Measurements from ENCODE around the gene STUB1.

Gene STUB1

DNA sequence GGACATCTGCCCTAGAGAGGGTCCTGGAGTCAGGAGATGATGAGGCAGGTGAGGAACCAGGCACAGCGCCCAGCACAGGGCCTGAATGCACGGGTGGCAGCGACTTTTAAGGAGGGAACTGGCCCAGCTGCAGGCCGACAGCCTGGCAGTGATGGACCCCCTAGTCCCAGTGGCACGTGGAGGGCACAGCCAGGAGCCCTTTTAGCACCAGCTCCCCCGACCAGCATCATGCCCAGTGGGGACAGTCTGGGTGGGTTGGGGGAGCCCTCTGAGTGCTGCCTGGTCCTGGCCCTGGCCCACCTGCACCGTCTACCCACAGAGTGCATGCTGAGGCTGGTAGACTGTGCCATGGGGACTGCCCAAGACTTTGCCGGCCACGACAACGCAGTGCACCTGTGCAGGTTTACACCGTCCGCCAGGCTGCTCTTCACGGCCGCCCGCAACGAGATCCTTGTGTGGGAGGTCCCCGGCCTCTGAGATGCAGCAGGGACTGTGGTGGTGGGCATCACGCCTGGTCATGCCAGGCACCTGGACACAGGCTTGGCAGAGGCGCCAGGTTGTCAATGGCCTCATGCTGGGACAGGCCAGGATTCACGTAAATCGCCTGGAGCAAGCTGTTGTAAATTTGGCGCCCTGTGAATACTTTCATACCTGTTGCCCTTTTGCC, 13.0 kb upstream of the STUB1 start:
- no peak for DNase-seq

DNA sequence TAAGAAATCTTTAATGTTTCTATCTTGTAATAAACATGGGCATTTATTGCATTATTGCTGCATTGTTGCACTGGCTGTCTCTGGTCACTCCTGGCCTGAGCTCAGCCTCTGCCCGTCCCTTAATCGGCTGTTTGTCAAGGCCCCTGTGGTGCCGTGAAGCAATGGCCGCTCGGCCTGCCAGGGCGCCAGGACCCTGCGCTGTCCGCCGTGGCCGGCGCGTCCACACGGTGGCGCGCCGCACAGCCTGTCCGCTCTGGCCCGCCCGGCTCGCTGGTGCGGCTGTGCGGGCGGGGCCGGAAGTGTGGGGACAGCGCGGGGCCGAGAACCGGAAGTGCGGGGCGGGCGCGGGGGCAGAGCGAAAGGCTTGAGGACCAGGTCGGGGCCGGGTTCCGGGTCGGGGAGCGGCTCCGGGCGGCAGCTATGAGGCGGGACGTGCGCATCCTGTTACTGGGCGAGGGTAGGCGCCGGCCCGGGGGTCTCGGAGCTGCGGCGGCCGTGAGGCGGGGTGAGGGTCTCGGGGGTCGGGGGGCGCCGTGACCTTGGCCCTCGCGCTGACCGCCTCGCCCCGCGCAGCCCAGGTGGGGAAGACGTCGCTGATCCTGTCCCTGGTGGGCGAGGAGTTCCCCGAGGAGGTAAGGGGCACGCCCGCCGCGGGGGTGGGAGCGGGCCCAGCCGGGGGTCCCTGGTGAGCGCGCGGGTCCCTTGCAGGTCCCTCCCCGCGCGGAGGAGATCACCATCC, 12.3 kb upstream of the STUB1 start, which contains the start of gene RHOT2:
TSS of gene RHOT2 (plus strand) at position 353 of the 739 bp plus-strand sequence. CDS start at position 421, 68 bp downstream.
- peak; percentile 92 for DNase-seq

DNA sequence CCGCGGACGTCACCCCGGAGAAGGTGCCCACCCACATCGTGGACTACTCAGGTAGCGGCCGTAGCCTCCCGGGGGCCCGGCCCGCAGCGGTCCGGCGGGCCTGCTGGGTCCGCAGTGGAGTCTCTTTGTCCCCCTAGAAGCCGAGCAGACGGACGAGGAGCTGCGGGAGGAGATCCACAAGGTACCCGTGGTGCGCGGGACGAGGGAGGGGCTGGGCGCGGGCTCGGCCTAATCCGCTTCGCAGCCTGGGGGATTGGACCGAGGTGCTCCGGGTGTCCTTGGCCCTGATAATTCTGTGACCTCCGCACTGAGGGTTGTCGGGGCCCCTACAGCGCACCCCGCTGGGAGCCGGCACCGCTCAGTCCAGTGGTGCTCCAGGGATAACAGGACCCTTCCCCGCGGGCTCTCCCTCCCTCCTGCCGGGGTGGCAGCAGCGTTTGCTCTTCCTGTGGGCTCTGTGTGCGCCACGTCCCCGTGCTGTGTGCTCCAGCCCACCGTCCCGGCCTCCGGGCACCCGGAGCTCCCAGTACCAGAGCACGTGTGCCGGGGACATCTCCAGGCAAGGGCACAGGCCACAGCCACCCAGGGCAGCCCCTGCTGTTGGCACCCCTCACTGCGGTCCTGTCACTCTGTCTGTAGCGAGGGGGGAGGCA, 11.6 kb upstream of the STUB1 start:
- DNase-seq, result no peak

DNA sequence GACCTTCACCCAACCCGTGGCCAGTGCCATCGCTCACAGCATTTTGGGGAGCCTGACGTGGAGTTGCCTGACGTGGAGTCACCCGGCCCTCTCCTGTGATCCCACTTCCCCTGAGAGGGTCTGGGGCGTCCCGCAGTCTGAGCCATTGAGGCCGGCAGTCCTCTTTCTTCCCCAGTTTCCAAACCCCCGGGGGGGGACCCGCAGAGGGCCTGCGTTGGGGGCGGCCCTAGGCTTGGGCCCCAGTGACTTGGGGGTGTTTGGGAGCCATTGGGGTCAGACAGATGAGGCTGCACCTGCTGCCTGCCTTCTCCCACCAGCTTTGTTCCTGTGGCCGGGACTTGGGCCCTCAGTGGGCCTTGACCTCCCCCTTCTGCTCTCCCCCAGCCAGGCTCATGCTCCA, 10.5 kb upstream of the STUB1 start:
- DNase-seq, result no peak

DNA sequence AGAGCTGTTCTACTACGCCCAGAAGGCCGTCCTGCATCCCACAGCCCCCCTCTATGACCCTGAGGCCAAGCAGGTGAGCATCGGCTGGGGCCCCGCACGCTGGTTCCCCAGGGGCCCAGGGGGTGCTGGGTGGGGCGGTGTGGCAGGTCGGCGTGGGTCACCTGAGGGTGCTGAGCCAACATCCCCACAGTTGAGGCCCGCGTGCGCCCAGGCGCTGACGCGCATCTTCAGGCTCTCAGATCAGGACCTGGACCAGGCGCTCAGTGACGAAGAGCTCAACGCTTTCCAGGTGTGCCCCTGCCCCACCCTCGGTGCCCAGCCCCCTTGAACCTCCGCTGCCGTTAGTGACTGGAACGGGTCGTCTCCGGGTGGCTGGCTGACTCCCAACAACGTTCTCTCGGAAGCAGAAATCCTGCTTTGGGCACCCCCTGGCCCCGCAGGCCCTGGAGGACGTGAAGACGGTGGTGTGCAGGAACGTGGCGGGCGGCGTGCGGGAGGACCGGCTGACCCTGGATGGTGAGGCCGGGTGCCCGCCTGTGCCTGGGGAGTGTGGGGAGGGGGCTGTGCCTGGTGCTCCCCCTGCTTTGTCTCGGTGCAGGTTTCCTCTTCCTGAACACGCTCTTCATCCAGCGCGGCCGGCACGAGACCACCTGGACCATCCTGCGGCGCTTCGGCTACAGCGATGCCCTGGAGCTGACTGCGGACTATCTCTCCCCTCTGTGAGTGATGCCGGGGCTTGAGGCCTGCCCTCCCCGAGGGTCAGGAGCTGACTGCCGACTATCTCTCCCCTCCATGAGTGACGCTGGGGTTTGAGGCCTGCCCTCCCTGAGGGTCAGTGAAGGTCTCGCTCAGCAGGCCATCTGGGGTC, 9.5 kb upstream of the STUB1 start:
- no peak for DNase-seq

DNA sequence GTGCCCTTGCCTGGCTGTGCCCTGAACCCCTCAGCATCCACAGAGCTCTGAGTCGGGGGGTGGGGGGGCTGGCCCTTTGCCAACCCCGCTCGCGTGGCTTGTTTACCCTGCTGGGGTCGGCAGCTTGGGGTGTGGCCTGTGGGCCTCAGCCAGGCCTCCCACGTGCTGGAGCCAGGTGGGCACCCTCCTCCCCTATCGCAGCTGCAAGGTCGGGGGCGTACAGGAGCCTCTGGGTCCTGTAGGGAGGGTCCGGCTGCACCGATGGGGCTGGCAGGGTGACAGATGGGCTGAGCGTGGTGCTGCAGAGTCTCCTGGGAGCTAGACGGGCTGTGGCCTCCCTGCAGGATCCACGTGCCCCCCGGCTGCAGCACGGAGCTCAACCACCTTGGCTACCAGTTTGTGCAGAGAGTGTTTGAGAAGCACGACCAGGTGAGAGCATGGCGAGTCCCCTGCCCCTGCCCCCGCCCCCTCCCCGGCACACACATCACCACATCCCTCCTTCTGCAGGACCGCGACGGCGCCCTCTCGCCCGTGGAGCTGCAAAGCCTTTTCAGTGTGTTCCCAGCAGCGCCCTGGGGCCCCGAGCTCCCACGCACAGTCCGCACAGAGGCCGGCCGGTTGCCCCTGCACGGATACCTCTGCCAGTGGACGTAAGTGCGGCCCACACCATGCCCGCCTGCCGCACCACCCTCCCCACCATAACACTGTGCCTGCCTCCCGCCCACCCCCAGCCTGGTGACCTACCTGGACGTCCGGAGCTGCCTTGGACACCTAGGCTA, 8.7 kb upstream of the STUB1 start:
- no peak for DNase-seq

DNA sequence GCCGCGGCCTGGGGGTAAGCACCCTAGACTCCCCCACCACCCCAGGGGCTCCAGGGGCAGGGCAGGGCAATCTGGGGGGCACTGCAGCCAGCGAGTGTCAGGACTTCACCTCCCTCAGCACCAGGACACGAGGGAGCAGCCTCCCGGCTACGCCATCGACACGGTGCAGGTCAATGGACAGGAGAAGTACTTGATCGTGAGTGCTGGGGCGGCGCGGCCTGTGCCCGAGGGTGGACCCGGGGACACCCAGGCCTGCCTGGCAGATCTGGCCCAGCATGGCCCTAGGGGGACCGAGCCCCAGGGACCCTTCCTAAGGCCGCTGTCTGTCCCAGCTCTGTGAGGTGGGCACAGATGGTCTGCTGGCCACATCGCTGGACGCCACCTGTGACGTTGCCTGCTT, 7.8 kb upstream of the STUB1 start:
- DNase-seq, result no peak

DNA sequence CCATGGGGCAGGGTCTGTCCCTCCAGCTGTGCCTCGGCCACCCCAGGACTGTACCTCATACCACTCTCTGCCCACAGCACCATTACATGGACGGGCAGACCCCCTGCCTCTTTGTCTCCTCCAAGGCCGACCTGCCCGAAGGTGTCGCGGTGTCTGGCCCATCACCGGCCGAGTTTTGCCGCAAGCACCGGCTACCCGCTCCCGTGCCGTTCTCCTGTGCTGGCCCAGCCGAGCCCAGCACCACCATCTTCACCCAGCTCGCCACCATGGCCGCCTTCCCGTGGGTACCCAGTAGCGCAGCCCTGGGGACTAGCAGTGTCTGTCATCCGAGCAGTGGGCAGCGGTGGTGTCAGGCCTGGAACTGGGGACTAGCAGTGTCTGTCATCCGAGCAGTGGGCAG, 7.4 kb upstream of the STUB1 start:
- no peak for DNase-seq

DNA sequence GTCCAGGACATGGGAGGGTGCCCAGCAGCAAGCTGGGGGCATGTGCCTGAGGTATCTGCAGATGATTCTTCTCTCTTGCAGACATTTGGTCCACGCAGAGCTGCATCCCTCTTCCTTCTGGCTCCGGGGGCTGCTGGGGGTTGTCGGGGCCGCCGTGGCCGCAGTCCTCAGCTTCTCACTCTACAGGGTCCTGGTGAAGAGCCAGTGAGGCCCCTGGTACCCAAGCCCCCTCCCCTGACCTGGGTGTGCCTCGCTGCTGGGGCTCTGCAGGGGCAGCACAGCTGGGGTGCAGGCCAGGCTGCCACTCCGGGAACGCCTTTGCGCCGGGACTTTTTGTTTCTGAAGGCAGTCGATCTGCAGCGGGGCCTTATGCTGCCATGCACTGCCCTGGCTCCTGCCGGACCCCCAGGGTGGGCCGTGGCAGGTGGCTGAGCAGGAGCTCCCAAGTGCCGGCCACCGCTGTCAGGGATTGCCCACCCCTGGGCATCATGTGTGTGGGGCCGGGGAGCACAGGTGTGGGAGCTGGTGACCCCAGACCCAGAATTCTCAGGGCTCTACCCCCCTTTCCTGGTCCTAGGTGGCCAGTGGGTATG, 6.7 kb upstream of the STUB1 start:
- DNase-seq, result no peak

DNA sequence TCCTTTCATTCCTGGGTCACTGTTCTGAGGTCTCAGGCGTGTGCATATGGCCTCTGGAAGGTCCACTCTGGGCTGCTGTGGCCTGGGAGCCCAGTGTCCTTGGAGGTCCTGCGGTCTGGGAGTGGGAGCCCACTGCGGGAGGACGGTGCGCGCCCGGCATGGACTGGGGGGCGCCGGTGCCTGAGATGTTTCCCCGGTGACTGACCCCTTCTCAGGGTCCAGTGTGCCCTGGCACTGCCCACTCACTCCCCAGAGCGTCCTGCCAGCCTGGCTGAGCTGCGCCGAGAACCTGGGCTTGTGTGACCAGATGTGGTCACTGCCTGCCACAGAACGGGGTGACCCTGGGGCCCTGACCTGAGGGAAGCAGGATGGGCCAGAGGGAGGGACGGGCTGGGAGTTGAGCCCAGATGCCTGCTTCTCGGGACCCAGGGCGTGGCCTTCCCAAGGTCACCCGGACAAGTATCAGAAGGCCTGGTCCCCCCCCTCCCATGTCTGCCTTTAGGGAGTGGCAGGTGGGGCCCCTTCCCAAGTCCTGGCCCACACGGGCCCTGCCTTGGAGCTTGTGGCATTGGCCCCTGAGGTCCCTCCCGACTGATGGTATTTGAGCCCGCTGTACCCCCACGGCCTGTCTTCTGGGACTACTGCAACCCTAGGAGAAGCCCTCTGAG, 5.9 kb upstream of the STUB1 start:
- DNase-seq, result no peak

DNA sequence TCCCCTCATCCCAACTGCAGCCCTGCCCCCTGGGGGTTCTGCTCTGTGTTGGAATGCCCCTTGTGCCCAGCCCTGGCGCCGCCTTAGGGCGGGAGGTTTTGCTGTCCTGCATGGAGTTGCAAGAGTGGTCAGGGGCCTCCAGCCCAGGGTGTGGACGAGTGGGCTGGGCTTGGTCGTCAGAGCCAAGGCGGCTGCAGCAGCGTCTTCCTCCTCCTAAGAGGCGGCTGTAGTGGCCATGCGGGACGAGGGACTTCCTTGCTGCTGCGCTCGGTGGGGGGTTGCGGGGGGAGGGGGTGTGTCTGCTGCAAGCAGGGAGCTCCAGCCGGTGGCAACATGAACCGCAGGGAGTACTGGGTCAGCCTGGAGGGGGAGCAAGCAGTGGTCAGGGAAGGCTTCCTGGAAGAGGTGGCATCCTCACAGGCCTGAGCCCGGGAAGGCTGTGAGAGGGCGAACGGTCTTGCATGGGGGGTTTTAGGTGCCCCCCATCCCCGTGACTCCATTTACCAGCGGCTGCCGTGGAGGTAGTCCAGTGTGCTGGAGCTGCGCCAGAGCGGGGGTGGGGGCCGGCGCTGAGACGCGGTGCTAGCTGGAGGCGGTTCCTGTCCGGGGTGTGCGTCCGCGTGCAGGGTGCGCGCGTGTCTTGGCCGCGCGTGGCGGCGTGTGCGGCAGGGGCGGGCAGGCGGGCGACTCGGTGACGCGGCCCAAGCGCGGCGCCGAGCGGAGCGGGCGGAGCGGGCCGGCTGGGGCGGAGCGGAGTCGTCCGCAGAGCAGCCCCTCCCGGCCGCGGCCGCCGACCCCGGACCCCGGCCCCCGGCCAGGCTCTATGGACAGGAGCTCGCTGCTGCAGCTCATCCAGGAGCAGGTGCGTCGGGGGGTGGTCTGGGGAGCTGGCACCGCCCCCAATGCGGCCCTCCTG, 5.0 kb upstream of the STUB1 start, which contains the start of gene RHBDL1:
TSS of gene RHBDL1 (plus strand) at position 704 of the 916 bp plus-strand sequence. CDS start at position 824, 120 bp downstream.
- DNase-seq, result peak; percentile 53

DNA sequence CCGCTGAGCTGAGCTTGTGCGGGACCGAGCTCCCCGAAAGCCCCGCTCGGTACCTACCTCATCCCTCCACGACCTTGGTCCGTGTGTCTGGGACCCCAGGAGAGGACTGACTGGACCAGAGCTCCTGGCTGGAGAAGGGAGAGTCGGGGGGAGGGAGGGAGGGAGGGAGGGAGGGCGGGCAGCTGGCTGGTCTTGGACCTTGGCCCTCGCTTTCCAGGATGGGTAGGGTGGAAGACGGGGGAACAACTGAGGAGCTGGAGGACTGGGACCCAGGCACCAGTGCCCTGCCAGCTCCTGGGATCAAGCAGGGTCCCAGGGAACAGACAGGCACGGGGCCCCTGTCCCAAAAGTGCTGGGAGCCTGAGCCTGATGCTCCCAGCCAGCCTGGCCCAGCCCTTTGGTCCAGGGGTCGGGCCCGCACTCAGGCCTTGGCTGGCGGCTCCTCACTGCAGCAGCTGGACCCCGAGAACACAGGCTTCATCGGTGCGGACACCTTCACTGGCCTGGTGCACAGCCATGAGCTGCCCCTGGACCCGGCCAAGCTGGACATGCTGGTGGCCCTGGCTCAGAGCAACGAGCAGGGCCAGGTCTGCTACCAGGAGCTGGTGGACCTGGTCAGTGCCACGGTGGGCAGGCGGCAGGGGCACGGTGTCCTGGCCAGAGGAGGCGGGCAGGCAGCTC, 4.2 kb upstream of the STUB1 start:
- no peak for DNase-seq

DNA sequence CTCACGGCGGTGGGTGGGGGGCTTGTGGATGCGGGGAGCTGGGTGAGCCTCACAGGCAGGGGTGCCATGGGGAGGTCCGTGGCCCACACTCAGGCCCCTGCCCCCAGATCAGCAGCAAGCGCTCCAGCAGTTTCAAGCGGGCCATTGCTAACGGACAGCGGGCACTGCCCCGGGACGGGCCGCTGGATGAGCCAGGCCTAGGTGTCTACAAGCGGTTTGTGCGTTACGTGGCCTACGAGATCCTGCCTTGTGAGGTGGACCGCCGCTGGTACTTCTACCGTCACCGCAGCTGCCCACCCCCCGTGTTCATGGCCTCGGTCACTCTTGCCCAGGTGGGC, 3.7 kb upstream of the STUB1 start:
- no peak for DNase-seq

DNA sequence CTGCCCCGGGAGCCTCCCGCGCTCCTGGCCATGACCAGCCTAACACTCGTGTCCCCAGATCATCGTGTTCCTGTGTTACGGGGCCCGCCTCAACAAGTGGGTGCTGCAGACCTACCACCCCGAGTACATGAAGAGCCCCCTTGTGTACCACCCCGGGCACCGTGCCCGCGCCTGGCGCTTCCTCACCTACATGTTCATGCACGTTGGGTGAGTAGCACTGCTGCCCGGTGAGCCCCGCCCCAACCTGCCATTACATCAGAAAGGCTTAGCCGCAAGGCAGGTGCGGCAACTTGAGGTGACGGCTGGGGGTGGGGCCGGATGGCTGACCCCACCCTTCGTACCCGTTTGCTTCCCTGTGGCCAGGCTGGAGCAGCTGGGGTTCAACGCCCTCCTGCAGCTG, 3.3 kb upstream of the STUB1 start:
- no peak for DNase-seq

DNA sequence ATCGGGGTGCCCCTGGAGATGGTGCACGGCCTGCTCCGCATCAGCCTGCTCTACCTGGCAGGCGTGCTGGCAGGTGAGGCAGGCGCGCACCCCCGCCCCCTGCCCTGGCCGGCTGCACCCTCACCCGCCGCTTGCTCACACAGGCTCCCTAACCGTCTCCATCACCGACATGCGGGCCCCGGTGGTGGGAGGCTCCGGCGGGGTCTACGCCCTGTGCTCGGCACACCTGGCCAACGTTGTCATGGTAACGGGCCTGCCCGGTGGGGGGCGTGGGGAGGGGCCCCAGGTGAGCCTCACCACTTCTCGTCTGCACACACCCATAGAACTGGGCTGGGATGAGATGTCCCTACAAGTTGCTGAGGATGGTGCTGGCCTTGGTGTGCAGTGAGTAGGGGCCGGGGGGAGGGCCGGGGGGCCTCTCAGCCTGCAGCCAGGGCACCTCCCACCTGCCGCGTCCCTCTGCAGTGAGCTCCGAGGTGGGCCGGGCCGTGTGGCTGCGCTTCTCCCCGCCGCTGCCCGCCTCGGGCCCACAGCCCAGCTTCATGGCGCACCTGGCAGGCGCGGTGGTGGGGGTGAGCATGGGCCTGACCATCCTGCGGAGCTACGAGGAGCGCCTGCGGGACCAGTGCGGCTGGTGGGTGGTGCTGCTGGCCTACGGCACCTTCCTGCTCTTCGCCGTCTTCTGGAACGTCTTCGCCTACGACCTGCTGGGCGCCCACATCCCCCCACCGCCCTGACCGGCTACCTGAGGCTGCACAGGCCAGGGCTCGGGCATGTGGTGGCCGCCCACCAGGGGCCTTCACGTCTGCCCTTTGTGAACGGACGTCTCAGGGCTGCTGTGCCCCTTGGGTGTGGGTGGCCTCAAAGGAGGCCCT, 2.7 kb upstream of the STUB1 start:
- no peak for DNase-seq

DNA sequence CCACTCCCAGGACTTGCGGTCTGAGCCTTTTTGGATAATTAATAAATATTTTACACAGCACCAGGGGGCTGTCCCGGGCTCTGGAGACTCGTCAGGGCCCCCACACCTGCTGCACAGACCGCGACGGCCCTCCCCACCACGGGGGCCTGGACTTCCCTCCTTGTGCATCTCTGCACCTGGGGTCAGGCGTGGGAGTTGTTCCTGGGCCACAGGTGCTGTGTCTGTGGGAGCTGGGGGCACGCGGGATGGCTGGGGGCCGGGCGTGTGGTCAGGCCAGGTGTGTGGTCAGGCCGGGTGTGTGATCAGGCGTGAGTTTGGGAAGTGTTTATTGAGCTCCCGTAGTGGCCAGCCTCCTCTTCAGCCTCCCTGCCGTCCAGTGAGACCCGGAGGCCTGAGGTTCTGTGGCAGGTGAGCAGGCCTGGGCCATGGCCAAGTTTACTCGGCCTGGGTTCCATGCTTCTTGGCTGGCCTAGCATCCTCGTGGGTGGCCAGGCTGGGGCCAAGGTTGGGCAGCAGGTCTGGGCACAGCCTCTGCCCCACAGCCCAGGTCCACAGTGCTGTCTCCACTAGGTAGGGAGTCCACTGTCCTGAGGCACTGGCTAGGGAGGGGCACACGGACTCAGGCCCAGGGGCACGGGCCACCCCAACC, 1.9 kb upstream of the STUB1 start:
- DNase-seq, result no peak
